ENCODE measurements around the gene DTNBP1. TPM values are rescaled to one million over a fixed set of nuclear protein-coding genes. Genes with fewer than 3 reads are reported as not detected.

The DTNBP1 gene
- total RNA-seq, 1 donor from 2014 or later: 5.6 TPM

- TF ChIP-seq, protein P1, sequence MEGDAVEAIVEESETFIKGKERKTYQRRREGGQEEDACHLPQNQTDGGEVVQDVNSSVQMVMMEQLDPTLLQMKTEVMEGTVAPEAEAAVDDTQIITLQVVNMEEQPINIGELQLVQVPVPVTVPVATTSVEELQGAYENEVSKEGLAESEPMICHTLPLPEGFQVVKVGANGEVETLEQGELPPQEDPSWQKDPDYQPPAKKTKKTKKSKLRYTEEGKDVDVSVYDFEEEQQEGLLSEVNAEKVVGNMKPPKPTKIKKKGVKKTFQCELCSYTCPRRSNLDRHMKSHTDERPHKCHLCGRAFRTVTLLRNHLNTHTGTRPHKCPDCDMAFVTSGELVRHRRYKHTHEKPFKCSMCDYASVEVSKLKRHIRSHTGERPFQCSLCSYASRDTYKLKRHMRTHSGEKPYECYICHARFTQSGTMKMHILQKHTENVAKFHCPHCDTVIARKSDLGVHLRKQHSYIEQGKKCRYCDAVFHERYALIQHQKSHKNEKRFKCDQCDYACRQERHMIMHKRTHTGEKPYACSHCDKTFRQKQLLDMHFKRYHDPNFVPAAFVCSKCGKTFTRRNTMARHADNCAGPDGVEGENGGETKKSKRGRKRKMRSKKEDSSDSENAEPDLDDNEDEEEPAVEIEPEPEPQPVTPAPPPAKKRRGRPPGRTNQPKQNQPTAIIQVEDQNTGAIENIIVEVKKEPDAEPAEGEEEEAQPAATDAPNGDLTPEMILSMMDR (IDR thresholded peaks at IDR 0.05): no peak
- intact Hi-C loops (cut with DNase I): no loop called here
- Histone ChIP-seq H3K27ac (no peak overlapping the region), H3K9me3 (no peaks in the 10 kb centered on the region), H3K4me1 (no peaks in the 10 kb centered on the region), H3K4me3 (no peak overlapping the region), H3K27me3 (no peaks in the 10 kb centered on the region), H3K36me3 (peaks cover 13 to 23% of the 10 kb centered on the region in 2 donors)
- no peak for DNase-seq (ENCODE audit: low spot score in 2 of 2)
These were observed 166.3 kb downstream of the DTNBP1 start for GRCh38 chr6:15496345-15497131.

- no peak overlapping the region for H3K27ac ChIP-seq
- H3K9me3 ChIP-seq: no peaks in the 10 kb centered on the region
- no peak for DNase-seq (ENCODE audit: low spot score in 2 of 2)
These were observed 167.4 kb downstream of the DTNBP1 start for GRCh38 chr6:15495375-15495901.

GRCh38 chr6:15493437-15494168 lies 169.2 kb downstream of the DTNBP1 start:
- intact Hi-C loops (cut with DNase I): loop anchor here (5.0 kb wide), 2 partner anchors 51 to 129 kb away; no protein-coding TSS in a partner anchor
- DNase-seq (ENCODE audit: low spot score in 2 of 2): no peak
- Histone ChIP-seq H3K4me3 (no peak overlapping the region), H3K27ac (no peak overlapping the region), H3K4me1 (peaks cover 0 to 2% of the 10 kb centered on the region in 2 donors), H3K9me3 (no peaks in the 10 kb centered on the region), H3K36me3 (peaks cover 14 to 21% of the 10 kb centered on the region in 2 donors), H3K27me3 (no peaks in the 10 kb centered on the region)
- TF ChIP-seq, protein P1 (IDR thresholded peaks at IDR 0.05): no peak

More at GRCh38 chr6:15495375-15495901, 167.4 kb downstream of the DTNBP1 start:
- Histone ChIP-seq H3K27me3 (no peaks in the 10 kb centered on the region), H3K36me3 (peaks cover 8 to 15% of the 10 kb centered on the region in 2 donors), H3K4me1 (peaks cover 0 to 2% of the 10 kb centered on the region in 2 donors), H3K4me3 (no peak overlapping the region)
- intact Hi-C loops (cut with DNase I): no loop called here
- TF ChIP-seq, protein P1 (IDR thresholded peaks at IDR 0.05): no peak

GRCh38 chr6:15491986-15492269 lies 170.9 kb downstream of the DTNBP1 start:
- Histone ChIP-seq H3K27ac (no peak overlapping the region), H3K36me3 (peaks cover 25 to 28% of the 10 kb centered on the region in 2 donors), H3K9me3 (no peaks in the 10 kb centered on the region), H3K4me1 (peaks cover 0 to 2% of the 10 kb centered on the region in 2 donors), H3K4me3 (no peak overlapping the region), H3K27me3 (no peaks in the 10 kb centered on the region)
- TF ChIP-seq, protein P1 (IDR thresholded peaks at IDR 0.05): no peak
- intact Hi-C loops (cut with DNase I): loop anchor here (5.0 kb wide), 2 partner anchors 50 to 130 kb away; no protein-coding TSS in a partner anchor
- DNase-seq (ENCODE audit: low spot score in 2 of 2): no peak

GRCh38 chr6:15491255-15491985 lies 171.4 kb downstream of the DTNBP1 start:
- Histone ChIP-seq H3K27me3 (no peaks in the 10 kb centered on the region), H3K27ac (no peak overlapping the region), H3K4me1 (peaks cover 0 to 2% of the 10 kb centered on the region in 2 donors), H3K36me3 (peaks cover 20 to 23% of the 10 kb centered on the region in 2 donors), H3K9me3 (no peaks in the 10 kb centered on the region), H3K4me3 (no peak overlapping the region)
- intact Hi-C loops (cut with DNase I): loop anchor here (5.0 kb wide), 2 partner anchors 49 to 131 kb away; no protein-coding TSS in a partner anchor
- TF ChIP-seq, protein P1 (IDR thresholded peaks at IDR 0.05): peak; percentile 77 to 91 (median 86)
- peak in 1 of 2 donors; percentile 81 for DNase-seq (ENCODE audit: low spot score in 2 of 2)

All from ascending aorta (tissue), 2 donors.